NCI-H2227 treated with DMSO at 0.1 percent for 48 hours (cell line): ENCODE measurements around the gene NR2F1-AS1.
"Not testable (repeated sequence)": the region's sequence is repeated elsewhere in the genome, so short reads cannot be mapped to it uniquely, and the experiment has no call there.

Source experiments
- DNase-seq: peaks from one replicate; lab custom pipeline; 2025; lab: John Stamatoyannopoulos, UW

Gene NR2F1-AS1

DNA sequence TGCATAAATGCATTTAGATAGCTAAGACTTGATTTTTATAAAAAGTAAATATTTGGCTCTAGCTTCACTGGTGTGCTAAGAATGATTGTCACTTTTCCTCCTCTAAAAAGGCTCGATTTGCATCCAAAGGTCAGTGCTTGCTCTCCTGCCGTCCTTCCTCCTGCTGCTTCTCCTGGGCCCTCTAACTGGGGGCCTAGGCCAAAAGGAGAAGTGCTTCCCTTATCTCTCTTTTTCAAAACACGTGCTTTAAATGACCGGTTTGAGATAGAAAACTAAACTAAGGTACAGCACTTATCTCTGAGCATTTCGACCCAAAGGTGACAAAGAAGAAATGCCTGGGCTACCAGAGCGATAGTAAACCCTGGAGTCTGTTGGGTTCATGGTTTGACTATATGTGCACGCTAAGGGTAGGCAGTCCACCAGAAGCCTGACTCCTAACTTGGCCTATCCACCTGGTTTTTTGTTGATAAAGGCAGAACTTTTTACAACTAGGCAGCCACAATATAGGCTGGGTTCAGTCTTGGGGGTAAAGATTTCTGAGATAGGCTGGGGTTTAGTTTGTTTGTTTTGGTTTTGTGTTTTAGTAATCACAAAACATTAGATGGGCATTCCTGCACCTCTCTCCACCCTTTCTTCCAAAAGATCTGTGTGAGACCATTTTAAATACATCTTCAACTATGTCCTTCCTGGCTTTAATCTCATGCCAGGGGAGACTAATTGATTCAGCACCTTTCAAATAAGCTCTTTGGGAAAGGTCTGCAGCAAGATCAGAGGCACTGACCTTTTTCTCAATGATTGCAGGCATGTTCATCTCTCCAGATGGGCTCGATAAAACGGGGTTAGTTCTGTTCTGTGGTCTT, 3.8 kb downstream of the NR2F1-AS1 start:
- no peak for DNase-seq

DNA sequence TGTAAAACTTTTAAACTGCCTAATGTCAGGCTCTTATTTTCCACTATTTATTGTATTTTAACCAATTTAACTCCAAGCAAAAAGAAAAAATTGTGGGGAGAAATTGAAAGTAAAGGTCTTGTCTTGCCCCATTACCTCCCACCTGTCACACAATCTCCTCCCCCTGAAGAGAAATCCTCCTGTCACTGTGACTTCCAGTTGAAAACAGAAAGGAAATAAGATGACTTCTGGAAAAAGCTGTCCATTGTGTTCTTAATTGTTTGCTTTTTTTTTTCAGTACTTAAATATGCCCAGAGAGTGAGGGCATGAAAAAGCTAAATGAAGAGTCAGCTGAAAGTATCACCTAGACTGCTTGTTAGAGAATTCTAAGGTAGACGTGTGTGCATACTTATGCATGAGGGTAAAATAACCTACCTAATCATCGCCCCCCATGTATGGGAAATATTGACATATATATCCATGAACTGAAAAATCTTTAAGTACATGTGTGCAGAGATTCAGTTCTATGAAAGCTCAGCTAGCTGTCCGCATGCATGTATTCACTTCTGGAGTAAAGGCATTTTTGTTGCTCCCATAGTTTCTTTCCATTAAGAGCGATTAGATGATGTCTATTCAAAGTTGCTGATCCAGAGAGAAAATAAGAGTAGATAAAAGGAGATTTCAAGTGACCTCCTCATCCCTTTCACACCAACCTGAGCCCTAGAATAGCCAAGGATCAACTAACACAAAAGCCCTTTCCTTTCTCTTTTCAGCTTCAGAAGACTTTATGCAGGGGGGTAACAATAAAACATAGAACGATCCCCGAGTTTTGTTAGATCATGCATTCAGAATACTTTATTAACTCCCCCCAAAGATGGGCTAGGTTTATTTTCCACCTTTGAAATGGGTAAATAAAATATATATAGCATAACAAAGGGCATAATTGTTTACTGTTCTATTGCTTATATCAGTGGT, 5.3 kb downstream of the NR2F1-AS1 start:
- no peak for DNase-seq

DNA sequence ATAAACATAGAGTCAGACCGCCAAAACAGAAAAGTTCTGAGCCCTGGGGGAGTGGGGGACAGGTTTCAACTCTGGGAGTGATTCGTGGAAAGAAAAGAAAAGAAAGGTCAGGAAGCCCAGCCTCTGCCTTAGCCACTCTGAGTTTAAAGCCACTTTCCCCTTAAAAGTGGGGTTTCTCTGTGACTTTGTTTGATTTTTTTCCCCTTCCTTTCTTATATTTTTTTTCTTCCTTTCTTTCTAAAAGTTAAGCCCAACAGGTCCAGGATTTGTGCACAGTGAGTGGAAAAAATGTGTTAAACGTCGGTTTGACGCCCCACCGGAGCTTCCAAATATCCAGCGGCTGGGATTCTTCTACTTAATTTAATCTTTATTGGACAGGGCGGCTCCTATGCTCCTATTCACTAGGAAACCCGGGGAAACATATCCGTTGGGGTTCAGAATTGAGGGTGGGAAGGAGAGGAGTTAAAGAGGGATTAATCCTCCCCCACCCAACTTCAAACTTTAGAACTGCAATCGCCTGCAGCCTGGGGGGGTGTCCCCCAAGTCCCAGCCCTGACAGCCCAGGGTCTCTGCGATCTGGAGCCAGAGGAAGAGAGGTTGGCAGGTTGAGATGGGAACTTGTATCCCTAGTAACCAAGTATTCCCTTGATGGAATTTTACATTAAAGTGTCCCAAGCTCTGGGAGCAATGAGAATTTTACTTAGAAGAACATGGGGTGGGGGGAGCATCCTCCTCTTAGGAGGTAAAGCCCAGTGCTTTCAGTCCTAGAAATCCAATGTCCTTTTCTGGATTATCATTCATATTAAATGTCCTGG, 6.3 kb downstream of the NR2F1-AS1 start:
- DNase-seq: no peak

DNA sequence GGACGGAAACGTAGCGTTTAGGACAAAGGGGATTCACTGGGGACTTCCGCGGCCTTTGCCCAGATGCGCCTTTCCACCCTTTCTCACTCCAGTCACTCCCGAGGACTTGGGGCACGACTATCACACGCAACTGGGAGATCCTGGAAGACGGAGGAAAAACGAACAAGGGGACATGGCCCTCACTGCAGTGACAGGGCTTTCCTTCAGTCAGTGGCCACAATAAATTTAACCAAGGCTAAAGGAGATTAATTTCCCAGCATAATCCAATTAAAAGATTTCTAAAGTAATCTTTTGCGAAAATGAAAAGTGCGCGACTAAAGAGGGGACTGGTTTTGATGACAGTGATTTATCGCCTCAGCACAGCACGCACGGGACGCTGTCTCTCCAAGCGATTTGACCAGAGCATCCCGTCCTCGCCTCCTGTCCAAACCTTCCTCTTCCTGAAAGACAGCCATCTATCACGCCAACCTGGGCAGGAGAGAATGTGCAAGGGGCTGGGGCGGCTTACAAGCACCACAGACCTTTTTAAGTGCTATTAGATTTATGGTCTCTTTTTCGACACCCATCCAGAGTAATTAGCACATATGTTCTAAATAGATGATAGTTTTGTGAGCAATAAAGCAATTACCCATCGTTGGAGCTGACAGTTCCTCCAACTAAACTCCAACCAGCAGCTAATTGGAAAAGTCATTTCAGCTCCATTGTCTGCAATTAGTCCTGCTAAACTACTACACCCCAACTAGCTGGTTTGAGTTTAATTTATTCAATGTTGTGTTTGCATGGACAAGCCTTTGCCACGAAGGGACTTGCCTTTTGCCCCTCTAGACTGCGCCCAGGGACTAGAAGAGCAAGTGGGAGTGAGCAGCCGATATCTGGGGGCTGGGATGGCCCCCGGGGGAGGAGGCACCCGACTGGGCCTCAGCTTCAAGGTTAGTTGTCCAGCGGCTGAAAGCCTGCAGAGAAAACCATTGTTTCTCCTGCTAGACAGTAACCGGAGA, 7.4 kb downstream of the NR2F1-AS1 start:
- DNase-seq: no peak

DNA sequence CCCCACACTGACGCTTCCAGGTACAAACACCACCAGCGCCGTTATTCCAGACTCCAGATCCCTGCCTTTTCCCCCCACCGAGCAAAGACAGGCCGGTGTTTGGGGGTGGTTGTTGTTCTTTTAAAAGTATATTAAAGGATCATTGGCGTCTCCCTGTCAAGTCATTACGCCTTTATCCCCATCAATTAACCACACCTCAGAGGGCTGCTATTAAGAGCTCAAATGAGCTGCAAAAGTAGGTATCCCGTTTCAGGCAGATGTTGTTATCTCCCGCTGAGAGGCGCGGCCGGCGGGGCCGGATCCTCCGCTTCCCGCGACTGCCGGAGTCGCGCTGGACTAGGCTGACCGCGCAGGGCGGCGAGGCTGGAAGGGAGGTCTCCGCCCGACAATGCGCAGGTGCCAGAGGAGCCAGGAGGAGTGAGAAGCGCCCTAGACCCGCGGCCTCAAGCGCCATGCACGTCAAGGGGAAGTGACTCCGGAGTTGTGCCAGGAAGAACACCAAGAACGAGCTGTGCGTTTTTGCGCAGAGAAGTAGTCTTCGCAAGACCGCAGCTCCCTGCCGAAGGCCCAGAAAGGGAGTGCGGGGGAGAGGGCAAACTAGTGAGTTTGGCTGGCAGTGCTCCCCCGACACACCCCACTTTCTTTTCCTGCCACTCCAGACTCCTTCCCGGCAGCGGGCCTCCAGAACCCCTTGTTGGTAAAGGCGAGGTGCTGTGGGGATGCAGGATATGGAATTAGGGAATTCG, 8.2 kb downstream of the NR2F1-AS1 start:
- no peak for DNase-seq

DNA sequence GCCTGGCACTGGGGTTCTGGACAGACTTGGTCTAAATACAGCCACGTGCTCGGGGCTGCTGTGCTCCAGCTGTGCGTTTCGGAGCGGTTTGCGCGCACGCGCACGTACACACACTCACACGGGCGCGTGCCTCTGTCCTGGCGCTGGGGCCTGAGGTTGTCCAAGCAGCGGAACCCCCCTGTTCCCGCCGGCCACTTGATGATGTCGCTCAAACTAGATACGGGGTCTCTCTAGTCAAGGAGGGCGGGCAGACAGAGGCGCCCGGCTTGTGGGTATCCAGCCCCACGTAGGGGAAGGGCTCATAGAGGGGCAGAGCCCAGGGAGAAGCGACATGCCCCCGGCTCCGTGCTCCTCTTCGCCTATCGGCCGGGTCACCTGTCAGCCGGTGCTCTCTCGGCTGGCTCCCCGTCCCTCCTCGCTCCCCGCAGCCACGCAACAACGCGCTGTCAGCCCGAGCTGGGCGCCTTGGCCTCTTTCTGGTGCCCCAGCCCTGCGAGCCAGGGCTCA, 8.9 kb downstream of the NR2F1-AS1 start:
- no peak for DNase-seq

DNA sequence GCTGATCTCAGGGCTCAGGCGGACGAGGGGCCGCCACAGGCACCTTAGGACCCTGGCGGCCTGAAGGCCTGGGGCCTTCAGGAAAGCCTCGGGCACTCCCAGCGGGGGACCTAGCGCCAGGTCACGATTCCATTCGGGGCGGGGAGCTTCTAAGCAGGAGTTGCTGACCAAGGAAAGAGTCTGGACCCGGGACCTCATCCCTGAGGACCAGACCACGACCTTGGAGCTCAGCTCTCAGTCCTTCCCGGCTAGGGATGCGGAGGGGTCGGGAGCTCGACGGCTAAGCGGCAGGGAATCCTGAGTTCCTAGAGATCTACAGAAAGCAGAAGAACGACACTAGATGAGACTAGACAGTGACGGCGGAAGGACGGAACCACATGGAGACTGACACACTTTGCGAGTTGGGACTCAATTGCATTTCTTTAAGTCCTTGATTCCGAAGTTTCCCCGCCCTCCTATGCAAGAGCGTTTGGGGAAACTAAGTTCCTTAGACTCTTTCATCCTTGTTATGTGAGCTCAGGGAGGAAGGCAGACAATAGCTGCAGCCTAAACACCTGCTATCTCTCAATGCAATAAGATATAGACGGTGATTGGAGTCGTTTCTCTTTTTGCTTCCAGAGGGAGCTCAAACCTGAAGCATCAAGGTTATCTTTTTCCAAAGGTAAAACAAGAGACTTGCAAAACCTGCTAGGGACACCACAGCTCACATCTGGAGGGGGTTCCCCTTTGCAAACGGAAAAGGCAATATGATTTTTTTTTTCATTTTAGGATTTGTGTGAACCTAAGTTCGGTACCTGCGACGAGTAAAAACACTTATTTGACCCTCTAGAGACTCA, 9.7 kb downstream of the NR2F1-AS1 start:
- DNase-seq: no peak

DNA sequence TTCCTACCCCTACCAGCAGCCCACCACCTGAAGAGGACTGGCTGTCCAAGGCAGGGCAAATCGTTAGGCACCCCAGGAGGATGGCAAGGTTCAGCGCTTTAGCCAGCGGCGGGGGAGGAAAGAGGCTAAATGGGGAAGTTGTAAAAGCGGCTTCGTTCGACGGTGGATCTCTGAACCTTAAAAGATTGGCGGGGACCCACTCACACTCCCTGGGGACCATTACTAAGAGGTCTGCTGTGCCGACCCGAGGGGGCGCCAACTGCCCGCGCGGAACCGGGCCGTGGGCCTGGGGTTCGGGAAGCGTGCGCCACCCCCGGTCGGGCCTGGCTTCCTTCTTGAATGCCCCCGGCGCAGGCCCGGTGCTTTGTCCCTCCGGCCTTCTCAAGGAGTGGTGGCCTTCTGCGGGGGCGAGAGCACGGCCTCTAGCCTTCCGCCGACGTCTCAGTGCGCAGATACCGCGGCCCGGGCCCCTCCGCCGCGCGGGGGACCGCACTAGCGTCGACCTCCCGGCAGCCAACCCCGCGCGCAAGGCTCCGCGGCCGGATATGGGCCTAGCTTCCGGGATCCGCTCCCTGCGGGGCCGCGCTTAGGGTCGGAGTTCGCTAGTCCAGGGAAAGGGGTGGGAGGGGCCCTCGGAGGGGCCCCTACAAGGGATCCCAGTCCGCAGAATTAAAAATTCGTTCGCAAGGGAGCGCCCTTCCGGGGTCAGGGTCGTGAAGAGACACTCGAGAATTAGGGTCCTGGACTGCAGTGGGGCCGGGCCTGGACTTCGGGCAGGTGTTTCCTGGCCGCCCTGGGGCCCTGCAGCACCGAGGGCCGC, 10.5 kb downstream of the NR2F1-AS1 start:
- no peak for DNase-seq

DNA sequence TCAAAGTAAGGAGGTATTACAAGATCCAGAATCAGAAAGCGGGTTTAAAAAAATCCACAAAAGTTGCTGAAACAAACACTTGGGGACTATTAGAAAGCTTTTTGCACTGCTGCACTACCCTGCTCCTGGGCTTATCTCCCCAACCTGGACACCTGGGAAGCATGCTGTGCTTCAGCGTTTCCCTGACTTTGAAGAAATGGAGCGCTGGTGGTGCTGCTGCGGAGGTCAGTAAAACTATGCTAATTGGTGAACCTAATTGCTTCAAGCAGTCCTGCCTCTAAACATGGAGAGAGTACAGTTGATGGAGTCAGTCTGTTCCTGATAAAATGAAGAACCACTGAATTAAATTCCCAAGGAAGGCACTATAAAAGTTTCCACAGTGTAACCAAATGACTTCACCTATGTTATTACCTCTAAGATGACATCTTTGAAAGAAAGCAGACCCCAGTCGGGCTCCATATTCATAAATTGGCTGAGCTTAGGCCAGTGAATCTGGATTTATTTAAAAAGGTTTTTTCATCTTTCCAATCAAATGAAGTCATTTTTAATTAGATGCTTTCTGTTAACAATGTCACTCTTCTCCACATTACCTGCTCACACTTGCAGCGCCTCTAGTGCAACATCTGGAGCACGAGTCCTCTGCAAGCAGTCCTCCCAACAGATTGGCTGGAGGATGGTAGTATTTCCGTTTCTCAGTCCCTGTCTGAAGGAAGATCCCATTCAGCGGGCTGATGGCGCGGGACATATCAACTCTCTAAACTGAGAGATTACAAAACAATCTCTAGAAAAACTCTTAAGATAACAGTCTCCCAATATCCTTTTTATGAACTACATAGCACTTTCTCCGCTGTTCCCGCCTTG, 11.5 kb downstream of the NR2F1-AS1 start:
- no peak for DNase-seq

DNA sequence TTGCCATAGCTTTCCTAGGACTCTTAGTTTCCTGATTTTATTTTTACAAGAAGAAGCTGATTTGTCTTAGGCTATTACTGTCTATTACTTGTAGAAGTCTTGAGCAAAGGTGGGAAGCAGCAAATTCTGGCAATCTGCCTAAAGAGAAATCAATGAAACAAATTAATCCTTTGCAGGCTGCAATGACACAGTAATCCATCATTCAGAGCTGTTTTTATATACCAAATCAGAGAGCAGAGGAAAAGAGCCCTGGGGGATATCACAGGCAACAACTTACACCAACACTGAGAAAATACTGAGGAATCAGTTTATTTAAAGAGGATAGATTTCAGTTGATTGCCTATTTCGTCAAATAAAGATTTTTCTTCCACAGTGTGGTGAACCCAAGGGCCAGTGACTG, 13.6 kb downstream of the NR2F1-AS1 start:
- DNase-seq: no peak

DNA sequence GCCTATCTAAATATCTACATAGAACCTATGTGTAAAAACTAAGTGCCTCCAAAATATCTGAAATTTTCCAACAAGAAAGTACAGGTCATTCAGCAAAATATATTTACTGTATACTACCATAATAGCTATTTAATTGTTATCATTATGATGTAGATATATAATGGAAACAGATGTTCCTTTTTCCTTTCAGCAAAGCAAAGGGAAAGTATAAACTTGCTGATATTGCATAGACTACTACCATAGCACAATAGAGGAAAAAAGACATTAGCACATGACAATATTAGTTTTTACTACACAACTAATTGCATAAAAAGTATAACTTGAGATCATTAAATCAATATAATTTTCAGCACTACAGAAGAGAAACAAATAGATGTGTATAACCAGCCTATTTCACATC, 14.9 kb downstream of the NR2F1-AS1 start:
- DNase-seq: no peak

DNA sequence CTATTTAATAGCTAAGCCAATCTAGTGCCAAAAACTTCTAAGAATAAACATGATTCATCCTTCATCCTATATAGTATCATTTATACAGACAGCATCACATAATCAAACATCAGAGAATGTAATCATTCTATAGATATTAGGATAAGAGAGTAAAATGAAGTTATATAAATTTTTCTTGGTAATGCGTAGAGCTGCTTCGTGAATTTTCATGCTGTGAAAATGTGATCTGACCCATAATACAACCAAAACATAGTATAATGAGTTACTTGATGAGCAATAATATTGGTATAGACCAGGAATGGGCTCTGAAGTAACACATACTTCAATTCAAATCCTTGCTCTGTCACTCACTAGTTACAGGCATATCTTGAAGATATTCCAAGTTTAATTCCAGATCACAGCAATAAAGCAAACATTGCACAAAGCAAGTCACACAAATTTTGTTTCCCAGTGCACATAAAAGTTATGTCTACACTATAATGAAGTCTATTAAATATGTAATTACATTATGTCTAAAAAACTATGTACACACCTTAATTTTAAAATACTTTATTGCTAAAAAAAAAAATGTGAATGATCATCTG, 23.9 kb downstream of the NR2F1-AS1 start:
- no peak for DNase-seq

DNA sequence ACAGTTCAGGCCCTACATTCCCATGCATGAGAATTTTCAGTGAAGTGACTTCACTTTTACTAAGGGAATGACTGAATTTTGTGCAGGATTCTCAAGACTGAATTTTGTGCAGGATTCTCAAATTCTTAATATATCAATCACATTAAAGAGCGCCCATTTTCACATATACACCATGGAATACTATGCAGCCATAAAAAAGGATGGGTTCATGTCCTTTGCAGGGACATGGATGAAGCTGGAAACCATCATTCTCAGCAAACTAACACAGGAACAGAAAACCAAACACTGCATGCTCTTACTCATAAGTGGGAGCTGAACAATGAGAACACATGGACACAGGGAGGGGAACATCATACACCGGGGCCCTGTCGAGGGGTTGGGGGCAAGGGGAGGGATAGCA, 31.4 kb downstream of the NR2F1-AS1 start:
- DNase-seq: not testable (repeated sequence)

DNA sequence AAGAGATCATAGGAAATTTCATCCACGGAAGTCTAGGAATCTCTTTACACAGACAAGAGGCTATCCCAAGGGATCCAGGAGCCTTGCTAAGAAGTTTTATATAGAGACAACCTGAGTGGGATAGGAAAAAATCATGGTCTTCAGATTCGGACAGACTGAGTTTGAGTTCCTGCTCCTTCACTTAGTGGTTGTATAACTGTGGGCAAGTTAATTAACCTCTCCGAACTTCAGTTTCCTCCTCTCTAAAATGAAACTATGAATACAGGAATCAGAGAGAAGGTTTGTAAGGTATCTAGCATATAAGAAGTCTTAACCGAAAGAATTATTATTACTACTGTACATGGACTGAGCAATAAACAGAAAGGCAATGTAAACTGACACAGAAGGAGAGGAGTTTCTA, 35.1 kb downstream of the NR2F1-AS1 start:
- DNase-seq: no peak

DNA sequence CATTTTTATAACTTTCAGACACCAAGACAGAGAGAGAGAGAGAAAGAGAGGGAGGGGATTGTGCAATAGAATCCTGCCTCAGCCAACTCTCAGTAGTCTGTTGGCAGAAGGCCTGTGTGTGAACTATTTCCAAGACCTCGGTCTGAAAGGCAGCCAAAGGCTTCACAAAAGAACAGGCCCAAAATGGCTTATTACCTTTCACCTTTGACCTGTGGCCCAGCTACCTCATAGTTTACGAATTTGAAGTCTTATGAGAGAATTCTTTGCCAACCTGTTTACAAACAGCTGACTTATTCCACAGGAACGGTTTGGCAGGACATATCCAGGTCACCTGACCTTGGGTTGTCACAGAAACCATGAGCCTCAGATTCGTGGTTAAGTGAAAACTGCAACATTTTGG, 48.6 kb downstream of the NR2F1-AS1 start:
- DNase-seq: no peak

DNA sequence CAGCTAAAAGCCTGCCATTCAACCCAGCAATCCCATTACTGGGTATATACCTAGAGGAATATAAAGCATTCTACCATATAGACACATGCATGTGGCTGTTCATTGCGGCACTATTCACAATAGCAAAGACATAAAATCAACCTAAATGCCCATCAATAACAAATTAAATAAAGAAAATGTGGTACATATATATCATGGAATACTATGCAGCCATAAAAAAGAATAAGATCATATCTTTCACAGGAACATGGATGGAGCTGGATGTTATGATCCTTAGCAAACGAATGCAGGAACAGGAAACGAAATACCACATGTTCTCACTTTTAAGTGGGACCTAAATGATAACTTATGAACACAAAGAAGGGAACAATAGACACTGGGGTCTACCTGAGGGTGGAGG, 59.2 kb downstream of the NR2F1-AS1 start:
- not testable (repeated sequence) for DNase-seq

DNA sequence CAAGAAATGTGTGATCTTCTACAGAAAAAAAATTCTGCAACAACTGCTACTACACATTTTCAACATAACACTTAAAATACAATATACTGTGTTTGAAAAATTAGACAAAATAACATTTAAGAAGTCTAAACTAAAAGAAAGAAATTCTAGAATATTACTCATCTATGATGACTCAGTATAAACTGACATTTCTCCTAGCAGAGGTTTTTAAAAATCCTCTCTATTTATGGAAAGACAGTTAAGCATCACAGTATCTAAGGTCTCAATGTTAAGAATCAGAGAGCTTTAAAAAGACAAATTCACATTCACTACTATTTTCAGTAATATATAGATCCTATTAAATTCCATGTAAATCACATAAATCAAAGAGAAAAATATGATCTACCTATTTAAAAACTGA, 61.3 kb downstream of the NR2F1-AS1 start:
- DNase-seq: no peak
